GM12878 (cell line): ENCODE measurements around the gene FHOD3. TPM values are rescaled to one million over a fixed set of nuclear protein-coding genes. Genes with fewer than 3 reads are reported as not detected.

Experiments
- ATAC-seq: fragments of 200-7000 bp; cut with Tn5 transposase; 3 replicates; pipeline ENCODE4 v1.9.1; 2020; ENCODE audit warnings: mild to moderate bottlenecking, moderate library complexity
- BruUV-seq: library from RNA; stranded (reverse); fragments of 400-500 nt; replicated peaks from 2 replicates; lab custom pipeline; 2021; lab: Mats Ljungman, UMichigan
- CTCF ChIA-PET: fragments of 300-600 bp; sonication (Branson Sonifier 250); formaldehyde crosslinking; extraction: SDS; loops from one replicate; lab custom pipeline; 2021; ENCODE audit warnings: inconsistent platforms; lab: Yijun Ruan, JAX
- POLR2A ChIA-PET: fragments of 350-600 bp; formaldehyde crosslinking; extraction: SDS; loops from one replicate; lab custom pipeline; 2021; ENCODE audit warnings: inconsistent platforms; lab: Charles Lee
- RAD21 ChIA-PET: fragments of 300-600 bp; sonication (Branson Sonifier 250); formaldehyde crosslinking; loops from one replicate; lab custom pipeline; 2023; ENCODE audit warnings: antibody characterized with exemption; ENCODE audit not compliant: unreplicated experiment; lab: Charles Lee
- SMC1A ChIA-PET: fragments of 300-600 bp; sonication (Branson Sonifier 250); formaldehyde crosslinking; loops from one replicate; lab custom pipeline; 2023; ENCODE audit not compliant: unreplicated experiment, uncharacterized antibody; lab: Charles Lee
- DNase-seq: peaks from one replicate; pipeline ENCODE4 v3.0.0-alpha.2; 2011; ENCODE audit warnings: low read depth, low spot score
- FAIRE-seq: peaks from 3 replicates; lab custom pipeline; 2011; peaks lifted over from hg19 to GRCh38; lab: Jason Lieb, UNC
- H2AFZ ChIP-seq: 2 replicates; pipeline ENCODE4 v1.6.0; 2011; ENCODE audit warnings: low read depth, low read length, control low read depth; ENCODE audit not compliant: control insufficient read depth
- H3K27ac ChIP-seq: 2 replicates; pipeline ENCODE4 v1.5.1; 2011; ENCODE audit warnings: control low read depth; ENCODE audit not compliant: control insufficient read depth, insufficient read depth
- H3K27me3 ChIP-seq, 2 experiments: replicated peaks in 1 of 2; 2 replicates each; pipeline versions ENCODE4 v1.6.0 to v1.6.1; 2011; ENCODE audit warnings: low read length in 1 of 2; ENCODE audit not compliant: control insufficient read depth in 2 of 2, insufficient read depth in 2 of 2
- H3K36me3 ChIP-seq, 2 experiments: 2 replicates each; pipeline ENCODE4 v1.5.1; 2011; ENCODE audit warnings: low read length in 1 of 2; ENCODE audit not compliant: control insufficient read depth in 2 of 2, insufficient read depth in 2 of 2
- H3K4me1 ChIP-seq: 2 replicates; pipeline ENCODE4 v1.6.1; 2011; ENCODE audit warnings: mild to moderate bottlenecking, low read length, moderate library complexity, mixed read lengths; ENCODE audit not compliant: control insufficient read depth, insufficient read depth
- H3K4me2 ChIP-seq: 2 replicates; pipeline ENCODE4 v1.6.0; 2011; ENCODE audit warnings: control low read depth; ENCODE audit not compliant: control insufficient read depth, insufficient read depth
- H3K4me3 ChIP-seq: fragments of 200-600 bp; sonication (generic); 2 replicates; pipeline ENCODE4 v1.5.1; 2016
- H3K79me2 ChIP-seq: 2 replicates; pipeline ENCODE4 v1.6.0; 2011; ENCODE audit warnings: low read length; ENCODE audit not compliant: control insufficient read depth, insufficient read depth
- H3K9ac ChIP-seq: 2 replicates; pipeline ENCODE4 v1.8.0; 2011; ENCODE audit warnings: low read length, control low read depth, mixed read lengths; ENCODE audit not compliant: control insufficient read depth, insufficient read depth
- H3K9me3 ChIP-seq: replicated peaks from 3 replicates; pipeline ENCODE4 v1.5.1; 2011; ENCODE audit warnings: mild to moderate bottlenecking, low read length; ENCODE audit not compliant: control insufficient read depth, insufficient read depth
- H4K20me1 ChIP-seq: 2 replicates; pipeline ENCODE4 v1.6.0; 2011; ENCODE audit not compliant: control insufficient read depth, insufficient read depth
- CREB1 ChIP-seq: IDR thresholded peaks from 2 replicates; pipeline ENCODE4 v1.6.1; 2012; ENCODE audit warnings: low read depth, mild to moderate bottlenecking, inconsistent platforms
- CUX1 ChIP-seq: IDR thresholded peaks from 2 replicates; pipeline ENCODE4 v1.6.1; 2012; ENCODE audit warnings: improper control_type of control experiment, low read depth, low read length; ENCODE audit not compliant: insufficient replicate concordance
- EED ChIP-seq: sonication (generic); IDR thresholded peaks from 2 replicates; pipeline ENCODE4 v1.6.1; 2016; ENCODE audit warnings: antibody characterized with exemption, low read depth
- EP300 ChIP-seq, 2 experiments: fragments of 150-350 bp in 1 of 2; IDR thresholded peaks; 2 replicates each; pipeline ENCODE4 v1.6.1; 2011 to 2012; ENCODE audit warnings: low read depth in 2 of 2, low read length in 2 of 2, borderline replicate concordance in 1 of 2, improper control_type of control experiment in 1 of 2, inconsistent platforms in 1 of 2; ENCODE audit not compliant: control insufficient read depth in 1 of 2
- EZH2 ChIP-seq: IDR thresholded peaks from 2 replicates; pipeline ENCODE4 v1.6.1; 2012; ENCODE audit warnings: low read depth, mild to moderate bottlenecking, control low read depth, inconsistent platforms, low read length, borderline replicate concordance; ENCODE audit not compliant: control insufficient read depth
- NFIC ChIP-seq: IDR thresholded peaks from 2 replicates; pipeline ENCODE4 v1.6.1; 2012; ENCODE audit warnings: low read depth, mild to moderate bottlenecking, inconsistent platforms, low read length, moderate library complexity
- NR2F1 ChIP-seq: fragments of 450-650 bp; conservative IDR thresholded peaks from 2 replicates; pipeline ENCODE4 v1.6.1; 2017; ENCODE audit warnings: mild to moderate bottlenecking
- SMAD5 ChIP-seq: IDR thresholded peaks from 2 replicates; pipeline ENCODE4 v1.6.1; 2016; ENCODE audit warnings: antibody characterized with exemption, low read depth
- SP1 ChIP-seq: IDR thresholded peaks from one replicate; pipeline ENCODE4 v1.6.1; 2011; ENCODE audit warnings: low read depth, low read length
- TBL1XR1 ChIP-seq: IDR thresholded peaks from 2 replicates; pipeline ENCODE4 v1.6.1; 2012; ENCODE audit warnings: low read depth, low read length, improper control_type of control experiment
- WGBS: methylation state at CpG from one replicate; pipeline ENCODE4 v1.1.6; 2016; ENCODE audit warnings: low lambda C conversion rate; ENCODE audit not compliant: insufficient replicate concordance, insufficient coverage; ENCODE audit errors: missing lambda C conversion rate; 5-methylcytosine and 5-hydroxymethylcytosine counted together
- in situ Hi-C: fragments of 300-500 bp; cut with MboI; formaldehyde crosslinking; loops from 9 replicates; pipeline ENCODE4 v1.14.3; 2018; ENCODE audit warnings: mixed read lengths
- intact Hi-C: fragments of 100-400 bp; cut with micrococcal nuclease; formaldehyde crosslinking; loops from one replicate; pipeline ENCODE4 v1.14.2; 2022; ENCODE audit not compliant: unreplicated experiment
- polyA plus RNA-seq, 11 experiments: library from polyadenylated mRNA; depleted of rRNA in 4 of 11; unstranded in 6 of 11; stranded (reverse) in 5 of 11; fragments of >200 nt; fragmentation: Nextera tagmentation in 4 of 11; fragmentation: Illumina TruSeq in 1 of 11; extraction: Ambion mirVana in 4 of 11; extraction: Trizol in 1 of 11; gene quantifications; 1 replicate in 1 of 11; 2 replicates in 10 of 11; pipeline versions ENCODE4 v1.2.1 to v1.2.3, GENCODE V29; 2011 to 2016; ENCODE audit warnings: inconsistent platforms in 2 of 11, missing spikeins in 2 of 11, low read depth in 1 of 11
- total RNA-seq, 4 experiments: library from RNA; depleted of rRNA in 3 of 4; stranded (reverse); fragments of >200 nt in 3 of 4; fragmentation: Illumina TruSeq in 1 of 4; extraction: Trizol in 1 of 4; gene quantifications; 2 replicates each; pipeline versions ENCODE4 v1.2.1 to v1.2.3, GENCODE V29; 2013 to 2021
- TF ChIP-seq, protein P1 (sequence below): fragments of 450-650 bp; IDR thresholded peaks from 2 replicates; pipeline ENCODE4 v1.6.1; 2017; ENCODE audit warnings: antibody characterized with exemption, mild to moderate bottlenecking, moderate library complexity
- TF ChIP-seq, protein P2 (sequence below): IDR thresholded peaks from 2 replicates; pipeline ENCODE4 v1.6.1; 2012; ENCODE audit warnings: mild to moderate bottlenecking, low read depth, low read length

Gene FHOD3
- total and polyA plus RNA-seq, 10 of the 15 experiments (the other 5 are each of a cell fraction or from before 2014, with no cell fraction given): 0.77 to 26.7 (median 10.4) TPM

GRCh38 chr18:36702401-36703013 is 405.0 kb downstream of the FHOD3 start:
- 40% methylated on average over 10 of the region's 10 CpGs for WGBS
- ChIA-PET SMC1A (interaction anchor here (1.1 to 1.5 kb wide), 3 partner anchors 14 to 48 kb away, joined by 4 to 5 read pairs (median 4); no protein-coding TSS in a partner anchor), POLR2A (no interaction called here), CTCF (interaction anchor here (1.6 kb wide), 1 partner anchor 14 kb away, joined by 8 read pairs; no protein-coding TSS in a partner anchor), RAD21 (interaction anchor here (1.1 to 1.2 kb wide), 2 partner anchors 14 to 16 kb away, joined by 3 read pairs; no protein-coding TSS in a partner anchor)
- in situ Hi-C loops: no loop called here
- no peak for DNase-seq
- H3K9ac ChIP-seq: no peak overlapping the region
- intact Hi-C loops: no loop called here
- no peak overlapping the region for H3K27ac ChIP-seq
- H3K27me3 ChIP-seq: no peaks in the 10 kb centered on the region
- no peaks in the 10 kb centered on the region for H3K79me2 ChIP-seq
- no peak for FAIRE-seq
- H3K4me2 ChIP-seq: no peak overlapping the region
- H3K36me3 ChIP-seq: no peaks in the 10 kb centered on the region
- no peaks in the 10 kb centered on the region for H3K9me3 ChIP-seq
- H2AFZ ChIP-seq: no peak overlapping the region
- no peaks in the 10 kb centered on the region for H4K20me1 ChIP-seq
- no peaks in the 10 kb centered on the region for H3K4me1 ChIP-seq
- H3K4me3 ChIP-seq: no peak overlapping the region
- no peak for ATAC-seq
- no TSS peak for BruUV-seq
- TF ChIP-seq CREB1 (no peak), NR2F1 (no peak), SP1 (no peak), EED (no peak), SMAD5 (no peak), EZH2 (no peak), CUX1 (no peak), NFIC (no peak), TBL1XR1 (no peak), EP300 (IDR thresholded peaks at IDR 0.05; ENCODE audit: borderline replicate concordance in 1 of 2, control insufficient read depth in 1 of 2, low read depth in 2 of 2, low read length in 2 of 2) (no peak)
- TF ChIP-seq, protein P1, sequence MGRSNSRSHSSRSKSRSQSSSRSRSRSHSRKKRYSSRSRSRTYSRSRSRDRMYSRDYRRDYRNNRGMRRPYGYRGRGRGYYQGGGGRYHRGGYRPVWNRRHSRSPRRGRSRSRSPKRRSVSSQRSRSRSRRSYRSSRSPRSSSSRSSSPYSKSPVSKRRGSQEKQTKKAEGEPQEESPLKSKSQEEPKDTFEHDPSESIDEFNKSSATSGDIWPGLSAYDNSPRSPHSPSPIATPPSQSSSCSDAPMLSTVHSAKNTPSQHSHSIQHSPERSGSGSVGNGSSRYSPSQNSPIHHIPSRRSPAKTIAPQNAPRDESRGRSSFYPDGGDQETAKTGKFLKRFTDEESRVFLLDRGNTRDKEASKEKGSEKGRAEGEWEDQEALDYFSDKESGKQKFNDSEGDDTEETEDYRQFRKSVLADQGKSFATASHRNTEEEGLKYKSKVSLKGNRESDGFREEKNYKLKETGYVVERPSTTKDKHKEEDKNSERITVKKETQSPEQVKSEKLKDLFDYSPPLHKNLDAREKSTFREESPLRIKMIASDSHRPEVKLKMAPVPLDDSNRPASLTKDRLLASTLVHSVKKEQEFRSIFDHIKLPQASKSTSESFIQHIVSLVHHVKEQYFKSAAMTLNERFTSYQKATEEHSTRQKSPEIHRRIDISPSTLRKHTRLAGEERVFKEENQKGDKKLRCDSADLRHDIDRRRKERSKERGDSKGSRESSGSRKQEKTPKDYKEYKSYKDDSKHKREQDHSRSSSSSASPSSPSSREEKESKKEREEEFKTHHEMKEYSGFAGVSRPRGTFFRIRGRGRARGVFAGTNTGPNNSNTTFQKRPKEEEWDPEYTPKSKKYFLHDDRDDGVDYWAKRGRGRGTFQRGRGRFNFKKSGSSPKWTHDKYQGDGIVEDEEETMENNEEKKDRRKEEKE: no peak
- TF ChIP-seq, protein P2, sequence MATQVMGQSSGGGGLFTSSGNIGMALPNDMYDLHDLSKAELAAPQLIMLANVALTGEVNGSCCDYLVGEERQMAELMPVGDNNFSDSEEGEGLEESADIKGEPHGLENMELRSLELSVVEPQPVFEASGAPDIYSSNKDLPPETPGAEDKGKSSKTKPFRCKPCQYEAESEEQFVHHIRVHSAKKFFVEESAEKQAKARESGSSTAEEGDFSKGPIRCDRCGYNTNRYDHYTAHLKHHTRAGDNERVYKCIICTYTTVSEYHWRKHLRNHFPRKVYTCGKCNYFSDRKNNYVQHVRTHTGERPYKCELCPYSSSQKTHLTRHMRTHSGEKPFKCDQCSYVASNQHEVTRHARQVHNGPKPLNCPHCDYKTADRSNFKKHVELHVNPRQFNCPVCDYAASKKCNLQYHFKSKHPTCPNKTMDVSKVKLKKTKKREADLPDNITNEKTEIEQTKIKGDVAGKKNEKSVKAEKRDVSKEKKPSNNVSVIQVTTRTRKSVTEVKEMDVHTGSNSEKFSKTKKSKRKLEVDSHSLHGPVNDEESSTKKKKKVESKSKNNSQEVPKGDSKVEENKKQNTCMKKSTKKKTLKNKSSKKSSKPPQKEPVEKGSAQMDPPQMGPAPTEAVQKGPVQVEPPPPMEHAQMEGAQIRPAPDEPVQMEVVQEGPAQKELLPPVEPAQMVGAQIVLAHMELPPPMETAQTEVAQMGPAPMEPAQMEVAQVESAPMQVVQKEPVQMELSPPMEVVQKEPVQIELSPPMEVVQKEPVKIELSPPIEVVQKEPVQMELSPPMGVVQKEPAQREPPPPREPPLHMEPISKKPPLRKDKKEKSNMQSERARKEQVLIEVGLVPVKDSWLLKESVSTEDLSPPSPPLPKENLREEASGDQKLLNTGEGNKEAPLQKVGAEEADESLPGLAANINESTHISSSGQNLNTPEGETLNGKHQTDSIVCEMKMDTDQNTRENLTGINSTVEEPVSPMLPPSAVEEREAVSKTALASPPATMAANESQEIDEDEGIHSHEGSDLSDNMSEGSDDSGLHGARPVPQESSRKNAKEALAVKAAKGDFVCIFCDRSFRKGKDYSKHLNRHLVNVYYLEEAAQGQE: no peak
